Hematopoietic multipotent progenitor cell treated with erythropoietin and hydrocortisone succinate and interleukin-3 and kit ligand, for 15 days (in vitro differentiated cells): ENCODE measurements around the gene C2CD5.
"Not testable (repeated sequence)": the region's sequence is repeated elsewhere in the genome, so short reads cannot be mapped to it uniquely, and the experiment has no call there.

Experiments used
- DNase-seq: peaks from one replicate; pipeline ENCODE4 v3.0.0-alpha.2; 2015; ENCODE audit warnings: low spot score

C2CD5 gene

GRCh38 chr12:22544038-22544979 lies at the start of gene C2CD5:
Gene C2CD5, minus strand, starts transcription at chr12:22544542. Its CDS starts 392 bp downstream, at chr12:22544150.
- DNase-seq = peak; percentile 98

GRCh38 chr12:22593864-22594263 lies 49.5 kb upstream of the C2CD5 start:
- no peak for DNase-seq

- no peak for DNase-seq
These were observed 44.5 kb upstream of the C2CD5 start for GRCh38 chr12:22588817-22589216.

- no peak for DNase-seq
These were observed 34.0 kb upstream of the C2CD5 start for GRCh38 chr12:22578328-22578727.

GRCh38 chr12:22577667-22578066 lies 33.3 kb upstream of the C2CD5 start:
- DNase-seq = no peak

- no peak for DNase-seq
These were observed 32.1 kb upstream of the C2CD5 start for GRCh38 chr12:22576473-22576872.

GRCh38 chr12:22576065-22576464 lies 31.7 kb upstream of the C2CD5 start:
- DNase-seq = no peak

GRCh38 chr12:22574921-22575320 lies 30.6 kb upstream of the C2CD5 start:
- no peak for DNase-seq

- no peak for DNase-seq
These were observed 28.8 kb upstream of the C2CD5 start for GRCh38 chr12:22573181-22573580.

GRCh38 chr12:22569253-22569652 lies 24.9 kb upstream of the C2CD5 start:
- DNase-seq = no peak

- no peak for DNase-seq
These were observed 18.0 kb upstream of the C2CD5 start for GRCh38 chr12:22562036-22563028.

GRCh38 chr12:22554750-22555149 lies 10.4 kb upstream of the C2CD5 start:
- not testable (repeated sequence) for DNase-seq

GRCh38 chr12:22551624-22552023 lies 7.3 kb upstream of the C2CD5 start:
- DNase-seq = no peak

- DNase-seq = no peak
These were observed 913 bp upstream of the C2CD5 start for GRCh38 chr12:22545255-22545654.

- peak; percentile 23 for DNase-seq
These were observed 900 bp downstream of the C2CD5 start for GRCh38 chr12:22543246-22544037.

- no peak for DNase-seq
These were observed 2.7 kb downstream of the C2CD5 start for GRCh38 chr12:22541496-22542155.

- DNase-seq = no peak
These were observed 5.3 kb downstream of the C2CD5 start for GRCh38 chr12:22539055-22539454.

- no peak for DNase-seq
These were observed 6.0 kb downstream of the C2CD5 start for GRCh38 chr12:22538311-22538710.

GRCh38 chr12:22536971-22537544 lies 7.3 kb downstream of the C2CD5 start:
- no peak for DNase-seq

GRCh38 chr12:22536346-22536945 lies 7.9 kb downstream of the C2CD5 start:
- no peak for DNase-seq
